Measurements from ENCODE around the gene ZNF438. TPM values are rescaled to one million over a fixed set of nuclear protein-coding genes. Genes with fewer than 3 reads are reported as not detected.
A peak's percentile ranks its signal among the peaks of the same experiment; 100 is the strongest.

ZNF438 gene
- total and polyA plus RNA-seq, 2 of the 13 experiments (the other 11 are each of a cell fraction or from before 2014, with no cell fraction given): 0.75 to 0.83 TPM

DNA sequence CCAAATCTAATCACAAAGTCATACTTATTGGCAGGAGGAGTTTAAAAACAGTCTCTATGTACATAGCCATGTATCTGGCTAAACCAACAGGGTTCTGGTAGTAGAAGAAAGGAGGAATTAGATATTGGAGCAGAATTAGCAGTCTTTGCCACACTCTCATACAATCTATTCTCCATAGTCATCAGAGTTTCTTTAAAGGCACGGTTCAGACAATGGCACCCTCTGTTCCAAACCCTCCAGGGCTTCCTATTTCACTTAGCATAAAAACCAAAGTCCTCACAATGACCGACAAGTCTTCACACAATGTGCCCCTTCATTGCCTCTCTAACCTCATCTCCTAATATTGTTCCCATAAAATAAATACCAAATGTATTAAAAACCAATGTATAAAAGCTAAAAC, 12.7 kb downstream of the ZNF438 start (continued):
- TF ChIP-seq AGO1 (IDR thresholded peaks at IDR 0.05; ENCODE audit: low read depth, low read length, poor library complexity, severe bottlenecking) (no peak), SOX5 (CRISPR knock-in tag; IDR thresholded peaks at IDR 0.05; ENCODE audit: borderline replicate concordance) (peak; percentile 41; the same call in 1 of the 2 replicates), NFATC3 (CRISPR knock-in tag; IDR thresholded peaks at IDR 0.05) (no peak), ZGPAT (CRISPR knock-in tag; IDR thresholded peaks at IDR 0.05) (no peak), GABPB1 (CRISPR knock-in tag; IDR thresholded peaks at IDR 0.05) (no peak), ZNF280D (CRISPR knock-in tag; IDR thresholded peaks at IDR 0.05) (no peak), ZNF7 (CRISPR knock-in tag; IDR thresholded peaks at IDR 0.05) (no peak), ZNF556 (CRISPR knock-in tag; IDR thresholded peaks at IDR 0.05; ENCODE audit: borderline replicate concordance) (no peak), ZFX (CRISPR knock-in tag; IDR thresholded peaks at IDR 0.05; ENCODE audit: low read depth) (no peak), PTBP1 (IDR thresholded peaks at IDR 0.05; ENCODE audit: low read depth, low read length, poor library complexity, severe bottlenecking) (no peak), CREB1 (IDR thresholded peaks at IDR 0.05) (no peak), CREB1 (CRISPR knock-in tag; IDR thresholded peaks at IDR 0.05) (no peak), MED1 (CRISPR knock-in tag; IDR thresholded peaks at IDR 0.05) (no peak), ZSCAN29 (CRISPR knock-in tag; conservative IDR thresholded peaks at IDR 0.05) (no peak), RBFOX2 (IDR thresholded peaks at IDR 0.05; ENCODE audit: low read depth, low read length) (no peak), ZNF720 (CRISPR knock-in tag; IDR thresholded peaks at IDR 0.05) (no peak), HNRNPLL (IDR thresholded peaks at IDR 0.05; ENCODE audit: low read depth, low read length, poor library complexity, severe bottlenecking) (no peak), ONECUT2 (CRISPR knock-in tag; IDR thresholded peaks at IDR 0.05) (no peak), HMG20B (CRISPR knock-in tag; conservative IDR thresholded peaks at IDR 0.05) (no peak), ZNF557 (CRISPR knock-in tag; IDR thresholded peaks at IDR 0.05) (no peak), ZNF75D (CRISPR knock-in tag; IDR thresholded peaks at IDR 0.05; ENCODE audit: borderline replicate concordance) (no peak), ZBTB7A (CRISPR knock-in tag; IDR thresholded peaks at IDR 0.05) (no peak), MYC (CRISPR knock-in tag; IDR thresholded peaks at IDR 0.05; ENCODE audit: borderline replicate concordance) (no peak), MIER2 (CRISPR knock-in tag; IDR thresholded peaks at IDR 0.05) (no peak), FOXA1 (IDR thresholded peaks at IDR 0.05) (no peak), FOXA1 (CRISPR knock-in tag; IDR thresholded peaks at IDR 0.05) (peak; percentile 37; the same call in 1 of the 2 replicates), SSRP1 (CRISPR knock-in tag; IDR thresholded peaks at IDR 0.05) (no peak)
- TF ChIP-seq, protein P1, sequence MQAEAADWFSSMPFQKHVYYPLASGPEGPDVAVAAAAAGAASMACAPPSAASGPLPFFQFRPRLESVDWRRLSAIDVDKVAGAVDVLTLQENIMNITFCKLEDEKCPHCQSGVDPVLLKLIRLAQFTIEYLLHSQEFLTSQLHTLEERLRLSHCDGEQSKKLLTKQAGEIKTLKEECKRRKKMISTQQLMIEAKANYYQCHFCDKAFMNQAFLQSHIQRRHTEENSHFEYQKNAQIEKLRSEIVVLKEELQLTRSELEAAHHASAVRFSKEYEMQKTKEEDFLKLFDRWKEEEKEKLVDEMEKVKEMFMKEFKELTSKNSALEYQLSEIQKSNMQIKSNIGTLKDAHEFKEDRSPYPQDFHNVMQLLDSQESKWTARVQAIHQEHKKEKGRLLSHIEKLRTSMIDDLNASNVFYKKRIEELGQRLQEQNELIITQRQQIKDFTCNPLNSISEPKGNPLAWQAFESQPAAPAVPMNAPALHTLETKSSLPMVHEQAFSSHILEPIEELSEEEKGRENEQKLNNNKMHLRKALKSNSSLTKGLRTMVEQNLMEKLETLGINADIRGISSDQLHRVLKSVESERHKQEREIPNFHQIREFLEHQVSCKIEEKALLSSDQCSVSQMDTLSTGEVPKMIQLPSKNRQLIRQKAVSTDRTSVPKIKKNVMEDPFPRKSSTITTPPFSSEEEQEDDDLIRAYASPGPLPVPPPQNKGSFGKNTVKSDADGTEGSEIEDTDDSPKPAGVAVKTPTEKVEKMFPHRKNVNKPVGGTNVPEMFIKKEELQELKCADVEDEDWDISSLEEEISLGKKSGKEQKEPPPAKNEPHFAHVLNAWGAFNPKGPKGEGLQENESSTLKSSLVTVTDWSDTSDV (CRISPR knock-in tag; IDR thresholded peaks at IDR 0.05): no peak

Data from HepG2 (cell line).